GM12892 (cell line): ENCODE results near the gene HDAC4.

Source experiments
- DNase-seq: peaks from one replicate; pipeline ENCODE4 v3.0.0; 2011; ENCODE audit not compliant: insufficient read length
- FAIRE-seq: peaks from 2 replicates; lab custom pipeline; 2011; peaks lifted over from hg19 to GRCh38; lab: Jason Lieb, UNC
- POLR2A ChIP-seq: IDR thresholded peaks from 2 replicates; pipeline ENCODE4 v1.6.1; 2011; ENCODE audit warnings: low read depth, low read length, control low read depth
- POLR2AphosphoS5 ChIP-seq: IDR thresholded peaks from 2 replicates; pipeline ENCODE4 v1.6.1; 2011; ENCODE audit warnings: low read depth, low read length, control low read depth
- TAF1 ChIP-seq: IDR thresholded peaks from 2 replicates; pipeline ENCODE4 v1.6.1; 2011; ENCODE audit warnings: low read depth, mild to moderate bottlenecking, control low read depth, low read length, borderline replicate concordance

HDAC4 gene

DNA sequence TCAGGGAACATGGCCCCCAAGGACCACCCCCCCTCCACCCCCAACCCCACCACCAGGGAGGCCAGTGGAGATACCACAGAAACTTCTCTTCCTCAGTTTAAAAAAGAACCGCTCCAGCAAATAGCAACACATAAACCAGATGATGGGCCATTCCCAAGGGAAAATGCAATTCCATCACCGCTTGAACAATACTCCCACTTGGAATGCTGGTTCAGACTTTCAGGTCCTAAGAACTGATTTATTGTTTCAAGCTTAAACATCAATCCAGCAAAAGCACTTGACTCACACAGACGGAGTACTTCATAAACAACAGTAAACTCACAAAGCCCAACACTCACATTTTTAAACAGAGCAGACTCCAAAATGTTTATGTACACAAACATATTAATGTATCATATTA lies 6.9 kb downstream of the HDAC4 start:
- DNase-seq (no peak), FAIRE-seq (no peak)
- TF ChIP-seq TAF1 (no peak), POLR2AphosphoS5 (no peak), POLR2A (no peak)

DNA sequence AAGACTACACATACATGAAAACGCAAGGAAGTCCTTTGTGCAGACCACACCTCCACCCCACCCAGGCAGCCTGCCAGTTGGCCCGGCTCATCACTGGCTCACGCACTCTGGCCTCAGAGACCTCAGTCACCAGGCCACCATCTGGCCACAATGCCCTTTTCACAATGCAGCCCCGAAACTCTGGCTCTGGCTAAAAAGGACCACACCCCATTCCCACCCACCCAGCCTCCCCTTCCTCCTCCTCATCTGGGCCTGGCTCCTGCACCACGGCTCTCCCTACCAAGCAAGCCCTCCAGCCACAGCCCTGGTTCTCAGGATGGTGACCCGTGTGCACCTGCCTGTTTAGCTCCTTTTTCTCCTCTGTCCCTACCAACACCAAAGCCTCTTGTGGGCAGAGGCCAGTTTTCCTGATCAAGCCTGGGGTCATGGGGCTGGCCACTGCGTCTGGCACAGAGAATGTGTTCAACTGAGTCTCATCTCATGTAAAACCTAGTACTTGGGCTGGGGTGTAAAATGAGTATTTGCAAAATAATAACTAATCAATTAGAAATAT lies 7.4 kb downstream of the HDAC4 start:
- TF ChIP-seq TAF1 (no peak), POLR2AphosphoS5 (no peak), POLR2A (no peak)
- FAIRE-seq (no peak), DNase-seq (no peak)

DNA sequence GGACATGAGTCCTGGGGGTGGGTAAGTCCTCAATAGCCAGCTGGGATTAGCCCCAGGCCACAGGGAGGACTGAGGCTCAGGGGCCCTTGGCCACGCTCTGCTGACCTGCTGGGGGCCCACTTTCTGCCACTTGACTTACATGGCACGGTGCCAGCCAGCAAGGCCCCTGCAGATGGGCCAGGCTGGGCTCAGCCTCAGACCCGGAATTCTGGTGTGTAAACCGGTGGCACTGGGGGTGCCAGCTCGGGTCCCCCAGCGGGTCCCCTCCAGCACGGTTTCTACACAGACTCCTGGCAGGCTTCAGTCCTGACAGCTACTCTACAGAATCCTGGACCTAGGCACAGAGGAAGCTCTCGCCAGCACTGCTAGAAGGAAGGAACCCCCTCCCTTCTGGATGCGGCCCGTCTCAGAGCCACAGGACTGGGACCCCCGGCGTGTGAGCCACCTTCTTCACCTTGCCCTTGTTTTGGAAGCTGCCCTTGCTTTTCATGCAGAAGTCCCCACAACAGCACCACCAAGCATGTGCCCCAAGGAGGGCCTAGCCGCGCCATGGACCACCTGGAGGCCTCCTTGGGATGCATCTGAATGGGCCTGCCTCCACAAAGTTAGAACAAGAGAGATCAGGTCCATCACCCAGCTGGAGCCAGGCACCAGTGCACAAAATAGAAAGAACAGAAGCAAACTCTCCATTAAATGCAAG lies 8.0 kb downstream of the HDAC4 start:
- DNase-seq = no peak

DNA sequence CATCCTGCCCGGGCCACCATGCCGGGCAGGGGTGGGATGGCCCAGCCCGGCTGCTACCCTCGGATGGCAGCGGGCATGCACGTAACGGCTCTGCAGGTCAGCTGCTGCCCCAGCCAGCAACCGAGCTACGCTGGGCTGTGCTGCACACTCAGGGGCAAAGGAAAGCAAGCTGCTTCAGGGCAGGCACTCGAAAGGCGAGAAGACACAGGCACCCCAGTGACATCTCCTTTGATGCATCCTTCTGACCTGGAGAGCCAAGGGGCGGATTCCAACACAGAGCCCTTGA lies 8.8 kb downstream of the HDAC4 start:
- TF ChIP-seq POLR2A (no peak), POLR2AphosphoS5 (no peak), TAF1 (no peak)
- DNase-seq (no peak), FAIRE-seq (no peak)

More for the DNA sequence above, 8.0 kb downstream of the HDAC4 start:
- TF ChIP-seq TAF1 = no peak
- no peak for TF ChIP-seq POLR2AphosphoS5
- TF ChIP-seq POLR2A = no peak
- no peak for FAIRE-seq

DNA sequence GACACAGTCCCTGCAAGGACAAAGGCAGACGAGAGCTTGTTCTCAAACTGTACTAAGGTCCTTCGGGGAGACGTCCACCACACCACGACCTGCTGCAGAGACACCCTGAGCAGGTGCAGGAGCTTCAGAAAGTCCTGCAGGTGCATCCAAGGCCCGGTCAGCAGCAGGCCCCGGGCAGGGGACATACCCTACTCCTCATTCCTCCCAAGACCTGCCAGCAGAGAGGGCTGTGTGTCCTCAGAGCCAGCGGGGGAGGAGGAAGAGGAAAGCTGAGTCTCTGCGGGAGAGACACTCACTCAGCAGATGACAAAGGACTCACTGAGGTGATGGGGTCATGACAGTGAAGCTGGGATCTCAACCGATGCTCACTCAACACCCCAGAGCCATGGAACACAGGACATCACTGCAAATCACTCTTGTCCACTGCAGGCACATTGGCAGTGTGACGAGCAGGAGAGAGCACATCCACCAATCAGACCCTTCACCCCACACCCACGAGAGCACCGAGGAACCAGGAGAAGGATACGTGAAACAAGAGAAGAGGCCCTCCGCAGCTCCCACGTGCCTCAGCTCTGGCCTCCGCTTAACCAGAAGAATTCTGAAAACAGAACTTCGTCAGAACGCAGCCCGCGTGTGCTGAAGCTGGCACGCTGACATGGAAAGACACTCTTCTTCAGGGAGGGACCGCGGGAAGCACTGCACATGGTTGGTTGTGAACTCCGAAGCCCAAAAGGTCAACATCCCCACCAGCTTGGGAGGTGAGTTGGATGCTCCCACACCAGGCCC lies 9.3 kb downstream of the HDAC4 start:
- no peak for DNase-seq
- FAIRE-seq = no peak
- TF ChIP-seq POLR2AphosphoS5 (no peak), TAF1 (no peak), POLR2A (no peak)

DNA sequence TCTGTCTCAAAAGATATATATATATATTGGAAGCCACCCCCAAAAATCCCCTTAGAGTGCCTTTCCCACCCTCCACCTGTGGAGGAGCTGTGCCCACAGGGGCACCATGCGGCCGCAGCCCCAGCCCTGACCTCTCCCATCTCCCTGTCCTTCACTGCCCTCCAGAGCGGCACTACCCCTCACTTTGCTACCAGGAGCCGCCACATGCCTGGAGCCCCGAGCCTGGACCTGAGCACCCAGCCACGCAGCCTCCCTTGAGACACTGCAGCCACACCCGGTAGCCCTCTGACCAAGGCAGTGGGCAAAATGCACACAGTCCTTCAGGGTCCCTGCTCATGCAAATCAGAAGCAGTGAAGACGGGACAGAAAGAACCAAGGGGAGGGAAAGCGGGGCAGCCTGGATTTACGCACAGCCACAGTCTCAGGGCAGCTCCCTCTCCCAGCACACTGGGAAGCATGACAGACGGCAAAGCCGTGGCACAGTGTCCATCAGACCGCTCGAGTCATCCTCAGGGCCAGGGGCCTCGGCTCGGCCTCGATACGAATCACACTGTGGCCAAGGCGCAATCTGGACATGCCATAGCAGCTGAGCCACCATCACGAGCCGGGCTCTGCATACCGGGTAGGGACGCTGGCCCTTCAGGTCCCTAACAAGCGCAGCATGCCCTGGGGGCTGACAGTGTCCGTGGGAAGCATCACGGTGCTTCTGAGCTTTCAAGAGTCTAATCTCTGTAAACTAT lies 10.1 kb downstream of the HDAC4 start:
- DNase-seq = no peak
- FAIRE-seq = no peak
- TF ChIP-seq POLR2A = no peak
- TF ChIP-seq TAF1 = no peak
- no peak for TF ChIP-seq POLR2AphosphoS5

DNA sequence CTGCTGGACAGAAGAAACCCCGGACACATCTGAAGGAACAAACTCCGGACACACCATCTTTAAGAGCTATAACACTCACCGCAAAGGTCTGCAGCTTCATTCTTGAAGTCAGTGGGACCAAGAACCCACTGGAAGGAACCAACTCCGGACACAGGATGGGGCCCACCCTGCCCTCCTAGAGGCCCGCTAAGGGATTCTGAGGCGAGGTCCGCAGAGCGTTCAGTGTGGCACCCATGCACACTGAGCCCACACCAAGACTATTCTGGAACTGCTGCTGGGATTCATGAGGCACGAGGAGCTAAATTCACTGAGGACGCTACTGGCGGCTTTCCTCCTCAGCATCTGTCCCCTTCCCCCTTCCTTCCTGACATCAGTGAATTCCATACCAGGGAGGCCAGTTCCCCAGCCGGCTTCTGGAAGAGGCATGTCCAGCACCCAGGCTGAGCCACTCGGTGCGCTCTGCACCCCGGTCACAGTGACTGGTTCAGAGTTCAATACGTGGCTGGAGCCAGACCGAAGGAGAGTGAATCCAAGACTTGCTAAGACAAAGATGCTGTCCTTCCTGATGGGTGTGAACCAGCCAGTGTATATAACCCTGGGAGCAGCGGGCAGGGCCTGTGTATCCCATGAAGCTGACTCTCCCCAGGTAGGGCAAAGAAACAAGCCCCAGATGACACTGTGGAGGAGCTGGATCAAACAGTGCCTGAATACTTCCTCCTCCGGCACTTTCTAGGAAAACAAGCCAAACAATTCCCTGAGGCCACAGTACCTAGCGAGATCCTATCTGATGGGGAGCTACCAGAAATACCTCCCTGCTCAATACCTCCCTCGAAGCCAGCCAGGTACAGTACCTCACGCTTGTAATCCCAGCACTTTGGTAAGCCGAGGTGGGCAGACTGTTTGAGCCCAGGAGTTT lies 11.1 kb downstream of the HDAC4 start:
- no peak for TF ChIP-seq POLR2A
- no peak for TF ChIP-seq TAF1
- no peak for TF ChIP-seq POLR2AphosphoS5
- FAIRE-seq = no peak
- no peak for DNase-seq

DNA sequence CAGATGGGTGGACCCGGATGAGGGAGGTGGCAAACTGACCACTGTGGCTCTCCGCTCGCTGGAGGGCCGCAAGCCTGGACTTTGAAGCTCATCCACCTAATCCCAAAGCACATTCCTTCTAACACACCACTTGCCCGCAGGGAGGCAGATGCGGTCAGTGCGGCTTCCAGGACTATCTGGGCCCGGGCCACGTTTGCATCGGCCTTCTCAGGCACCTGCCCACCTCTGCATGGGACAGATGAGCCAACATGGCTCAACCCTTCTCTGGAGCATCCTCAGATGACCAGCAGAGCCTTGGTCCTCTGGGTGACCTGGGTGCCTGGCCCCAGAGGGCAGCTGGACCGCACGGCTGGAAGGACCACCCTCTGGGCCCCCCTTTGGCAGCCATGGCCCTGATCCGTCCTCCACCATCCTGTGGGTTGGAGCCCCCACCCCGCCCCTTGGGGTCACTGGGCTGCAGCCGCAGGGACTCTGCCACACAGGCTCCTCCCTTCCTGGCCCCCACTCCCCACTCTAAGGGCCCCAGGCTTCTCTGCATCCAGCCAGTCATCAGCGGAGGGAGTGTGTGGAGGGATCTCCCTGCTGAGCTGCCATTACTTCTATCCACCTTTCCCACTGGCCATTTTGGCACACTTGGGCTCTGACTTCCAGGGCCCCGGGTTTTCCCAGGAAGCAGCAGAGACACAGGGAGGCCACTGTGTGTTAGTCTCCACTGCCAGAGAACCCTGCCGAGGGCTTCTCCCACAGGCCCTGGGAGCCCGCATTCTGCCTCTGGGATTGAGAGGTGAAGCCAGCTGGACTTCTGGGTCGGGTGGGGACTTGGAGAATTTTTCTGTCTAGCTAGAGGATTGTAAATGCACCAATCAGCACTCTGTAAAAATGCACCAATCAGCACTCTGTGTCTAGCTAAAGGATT lies 12.3 kb downstream of the HDAC4 start:
- DNase-seq (no peak), FAIRE-seq (no peak)
- TF ChIP-seq POLR2AphosphoS5 = no peak
- no peak for TF ChIP-seq POLR2A
- TF ChIP-seq TAF1 = no peak

DNA sequence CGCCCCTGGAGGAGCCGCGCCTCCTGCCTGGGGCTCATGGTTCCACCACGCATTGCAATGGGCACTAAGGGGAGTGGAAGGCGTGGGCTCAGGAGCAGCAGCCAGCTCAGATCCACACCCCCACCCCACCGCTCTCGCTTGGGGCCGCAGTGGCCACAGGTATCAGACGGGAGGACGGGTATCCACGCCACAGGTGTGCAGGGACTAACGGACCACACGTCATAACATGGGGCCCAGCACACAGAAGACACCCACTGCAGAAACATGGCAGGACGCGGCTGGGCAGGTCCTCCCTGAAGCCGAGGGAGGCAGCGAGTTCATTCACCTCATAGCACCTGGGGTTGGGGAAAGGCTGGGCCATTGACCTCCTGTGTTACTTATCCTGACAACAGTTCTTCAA lies 13.0 kb downstream of the HDAC4 start:
- no peak for FAIRE-seq
- DNase-seq = no peak
- TF ChIP-seq TAF1 = no peak
- no peak for TF ChIP-seq POLR2AphosphoS5
- no peak for TF ChIP-seq POLR2A
